Lower lobe of right lung (tissue), 2 donors: ENCODE results near the gene PCSK5. TPM values are rescaled to one million over a fixed set of nuclear protein-coding genes. Genes with fewer than 3 reads are reported as not detected.
A peak's percentile ranks its signal among the peaks of the same experiment; 100 is the strongest.

Experiments used
- ATAC-seq, 2 donors: fragments of 200-7000 bp; cut with Tn5 transposase; one replicate each; pipeline ENCODE4 v1.9.1; 2020 to 2022; ENCODE audit warnings: mild to moderate bottlenecking in 2 of 2, moderate library complexity in 2 of 2
- DNase-seq: peaks from one replicate; pipeline ENCODE4 v3.0.0-alpha.2; 2020
- H3K27ac ChIP-seq: fragments of 200-600 bp; one replicate; pipeline ENCODE4 v1.8.0; 2022
- H3K27me3 ChIP-seq: fragments of 200-600 bp; one replicate; pipeline ENCODE4 v1.8.0; 2022; ENCODE audit warnings: low read depth
- H3K36me3 ChIP-seq: fragments of 200-600 bp; one replicate; pipeline ENCODE4 v1.8.0; 2022; ENCODE audit warnings: mild to moderate bottlenecking
- H3K4me1 ChIP-seq: fragments of 200-600 bp; one replicate; pipeline ENCODE4 v1.8.0; 2022
- H3K4me3 ChIP-seq: fragments of 200-600 bp; one replicate; pipeline ENCODE4 v1.8.0; 2022; ENCODE audit warnings: mild to moderate bottlenecking
- H3K9me3 ChIP-seq: fragments of 200-600 bp; one replicate; pipeline ENCODE4 v1.8.0; 2022
- CTCF ChIP-seq: fragments of 200-600 bp; IDR thresholded peaks from one replicate; pipeline ENCODE4 v1.8.0; 2022; ENCODE audit warnings: antibody characterized with exemption, mild to moderate bottlenecking
- intact Hi-C: fragments of 100-400 bp; cut with DNase I; formaldehyde crosslinking; loops from one replicate; pipeline ENCODE4 v1.11.0; 2022
- total RNA-seq: library from RNA; stranded (reverse); fragmentation: NEBNext Ultra II Directional; extraction: Animal tissue kit (Norgen Biotek cat#: 25700); gene quantifications from one replicate; pipeline ENCODE4 v1.2.1, GENCODE V29; 2021
- donor health status: DM: no; HTN: yes; CAD: no; lungs with severe emphysema.

The PCSK5 gene
- total RNA-seq, 1 donor from 2014 or later = 18.1 TPM

DNA sequence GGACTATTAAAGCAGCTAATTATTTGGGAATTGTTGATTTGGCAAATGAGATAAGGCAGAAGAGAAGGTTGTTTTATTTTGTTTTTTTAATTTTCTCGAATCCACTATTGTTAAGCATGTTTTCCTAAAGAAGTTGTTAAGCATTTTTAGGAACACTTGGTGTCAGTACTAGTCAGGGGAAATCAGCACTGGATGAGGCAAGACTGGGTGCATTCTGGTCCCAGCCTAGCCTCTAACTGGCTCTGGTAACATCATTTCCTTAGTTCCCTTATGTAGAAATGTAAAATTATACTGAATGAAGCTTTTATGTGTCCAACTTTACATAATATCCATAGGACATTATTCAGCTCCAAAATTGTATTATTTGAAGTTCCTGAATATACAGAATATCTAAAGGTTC is 196.1 kb downstream of the PCSK5 start:
- DNase-seq = no peak
- no peaks in the 10 kb centered on the region for H3K27me3 ChIP-seq
- no peak overlapping the region for H3K27ac ChIP-seq
- no peaks in the 10 kb centered on the region for H3K9me3 ChIP-seq
- no peaks in the 10 kb centered on the region for H3K36me3 ChIP-seq
- H3K4me1 ChIP-seq = no peaks in the 10 kb centered on the region
- no peak overlapping the region for H3K4me3 ChIP-seq
- intact Hi-C loops = no loop called here
- ATAC-seq = peak in 1 of 2 donors; percentile 61
- TF ChIP-seq CTCF = no peak

- no peak for ATAC-seq
- intact Hi-C loops = no loop called here
- no peak for TF ChIP-seq CTCF
- Histone ChIP-seq H3K36me3 (no peaks in the 10 kb centered on the region), H3K4me1 (no peaks in the 10 kb centered on the region), H3K9me3 (no peaks in the 10 kb centered on the region), H3K27ac (no peak overlapping the region), H3K4me3 (no peak overlapping the region), H3K27me3 (no peaks in the 10 kb centered on the region)
- no peak for DNase-seq
These were observed 197.5 kb downstream of the PCSK5 start for GRCh38 chr9:76087976-76088375.

GRCh38 chr9:76090330-76090729 is 199.9 kb downstream of the PCSK5 start:
- ATAC-seq (no peak), DNase-seq (no peak)
- no peak overlapping the region for H3K4me3 ChIP-seq

GRCh38 chr9:76090909-76091308 is 200.4 kb downstream of the PCSK5 start:
- Histone ChIP-seq H3K9me3 (no peaks in the 10 kb centered on the region), H3K27ac (no peak overlapping the region), H3K4me3 (no peak overlapping the region), H3K27me3 (no peaks in the 10 kb centered on the region), H3K36me3 (peaks cover 5% of the 10 kb centered on the region), H3K4me1 (no peaks in the 10 kb centered on the region)
- intact Hi-C loops = no loop called here
- TF ChIP-seq CTCF = no peak
- DNase-seq (no peak), ATAC-seq (no peak)

More at GRCh38 chr9:76090330-76090729, 199.9 kb downstream of the PCSK5 start:
- Histone ChIP-seq H3K36me3 (no peaks in the 10 kb centered on the region), H3K27ac (no peak overlapping the region), H3K9me3 (no peaks in the 10 kb centered on the region), H3K27me3 (no peaks in the 10 kb centered on the region), H3K4me1 (no peaks in the 10 kb centered on the region)
- TF ChIP-seq CTCF = no peak
- intact Hi-C loops = no loop called here

GRCh38 chr9:76092572-76092971 is 202.1 kb downstream of the PCSK5 start:
- H3K9me3 ChIP-seq = no peaks in the 10 kb centered on the region
- DNase-seq = no peak
- H3K4me1 ChIP-seq = no peaks in the 10 kb centered on the region
- no peaks in the 10 kb centered on the region for H3K27me3 ChIP-seq
- H3K27ac ChIP-seq = no peak overlapping the region
- TF ChIP-seq CTCF = no peak
- intact Hi-C loops = no loop called here
- H3K4me3 ChIP-seq = no peak overlapping the region
- no peak for ATAC-seq
- H3K36me3 ChIP-seq = peaks cover 5% of the 10 kb centered on the region

DNA sequence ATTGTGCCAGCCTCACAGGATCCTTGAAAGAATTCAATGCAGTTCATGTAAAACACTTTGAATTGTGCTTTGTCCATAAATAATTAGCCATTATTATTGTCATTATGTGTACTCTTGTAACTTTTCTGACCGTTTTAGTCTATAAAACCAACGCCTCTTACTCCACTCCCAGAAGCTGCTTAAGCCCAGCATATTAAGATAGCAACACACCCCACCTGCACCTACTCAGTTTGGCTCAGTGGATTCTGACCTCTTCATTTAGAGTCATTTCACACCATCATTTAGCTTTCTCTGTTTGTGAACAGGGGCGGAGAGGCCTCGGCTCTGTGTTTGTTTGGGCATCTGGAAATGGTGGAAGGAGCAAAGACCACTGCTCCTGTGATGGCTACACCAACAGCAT is 205.1 kb downstream of the PCSK5 start:
- ATAC-seq (no peak), DNase-seq (no peak)
- H3K27me3 ChIP-seq = no peaks in the 10 kb centered on the region
- no peak for TF ChIP-seq CTCF
- no peak overlapping the region for H3K4me3 ChIP-seq
- H3K9me3 ChIP-seq = no peaks in the 10 kb centered on the region
- intact Hi-C loops = no loop called here
- peaks cover 10% of the 10 kb centered on the region for H3K4me1 ChIP-seq
- no peak overlapping the region for H3K27ac ChIP-seq
- H3K36me3 ChIP-seq = peaks cover 18% of the 10 kb centered on the region
